ENCODE results near the gene CAB39L. TPM values are rescaled to one million over a fixed set of nuclear protein-coding genes. Genes with fewer than 3 reads are reported as not detected.

The CAB39L gene
- total RNA-seq, 4 donors from 2014 or later = 84.2 to 131 (median 114) TPM

DNA sequence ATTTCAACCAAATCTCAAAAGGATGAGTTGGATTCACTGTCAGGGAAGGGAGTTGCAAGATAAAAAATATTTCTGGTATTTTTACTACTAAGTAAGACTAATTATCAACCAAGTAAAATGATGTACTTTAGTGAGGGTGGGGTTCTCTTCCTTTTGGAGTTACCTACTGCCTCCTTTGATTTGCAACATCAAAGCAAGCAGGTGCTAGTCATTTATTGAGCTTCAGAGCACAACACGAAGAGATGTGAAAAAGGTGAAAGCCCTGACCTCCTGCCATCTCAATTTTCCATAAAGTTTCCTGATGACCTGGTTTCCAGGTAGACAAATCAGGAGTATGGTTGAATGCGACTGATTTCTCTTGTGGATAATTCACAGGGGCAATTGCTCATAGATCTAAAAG is 100.1 kb downstream of the CAB39L start:
- Histone ChIP-seq H3K9me3 (no peaks in the 10 kb centered on the region), H3K4me3 (no peak overlapping the region), H3K36me3 (peaks cover 0 to 64% of the 10 kb centered on the region in 2 donors), H3K27me3 (no peaks in the 10 kb centered on the region), H3K27ac (no peak overlapping the region), H3K4me1 (no peaks in the 10 kb centered on the region)
- 38 to 58% methylated on average over 1 to 2 of the region's 2 CpGs for WGBS, 2 donors (ENCODE audit: low coverage in 1 of 2)
- TF ChIP-seq POLR2AphosphoS5 (IDR thresholded peaks at IDR 0.05) = no peak
- no peak for TF ChIP-seq EP300 (IDR thresholded peaks at IDR 0.05)
- TF ChIP-seq POLR2A (IDR thresholded peaks at IDR 0.05) = no peak
- TF ChIP-seq CTCF (IDR thresholded peaks at IDR 0.05) = no peak
- ATAC-seq = no peak

DNA sequence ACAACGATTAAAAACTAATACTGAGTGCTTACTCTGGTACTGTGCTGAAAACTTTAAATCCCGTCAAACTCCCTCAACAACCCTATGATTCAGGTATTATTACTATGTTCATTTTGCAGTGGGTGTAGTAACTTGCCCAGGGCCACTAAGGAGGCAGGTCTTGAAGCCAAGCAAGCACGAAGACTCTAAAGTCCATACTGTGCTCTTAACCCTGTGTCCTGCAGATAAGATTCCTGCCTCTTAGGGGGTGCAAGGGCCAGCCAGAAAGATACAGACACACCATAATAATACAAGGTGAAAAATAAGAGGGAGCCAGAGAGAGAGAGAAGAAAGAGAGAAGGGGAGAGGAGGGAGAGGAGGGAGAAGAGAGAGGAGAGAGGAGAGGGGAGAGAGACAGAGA is 100.6 kb downstream of the CAB39L start:
- TF ChIP-seq POLR2AphosphoS5 (IDR thresholded peaks at IDR 0.05) (no peak), CTCF (IDR thresholded peaks at IDR 0.05) (no peak), EP300 (IDR thresholded peaks at IDR 0.05) (no peak), POLR2A (IDR thresholded peaks at IDR 0.05) (no peak)
- Histone ChIP-seq H3K27me3 (no peaks in the 10 kb centered on the region), H3K36me3 (peaks cover 0 to 61% of the 10 kb centered on the region in 2 donors), H3K27ac (no peak overlapping the region), H3K4me1 (no peaks in the 10 kb centered on the region), H3K9me3 (no peaks in the 10 kb centered on the region), H3K4me3 (no peak overlapping the region)
- WGBS, 2 donors (ENCODE audit: low coverage in 1 of 2) = 64 to 75% methylated on average over 3 of the region's 3 CpGs
- no peak for ATAC-seq

- no peaks in the 10 kb centered on the region for H3K4me1 ChIP-seq
- no peak overlapping the region for H3K27ac ChIP-seq
- H3K36me3 ChIP-seq = peaks cover 0 to 53% of the 10 kb centered on the region in 2 donors
- H3K9me3 ChIP-seq = no peaks in the 10 kb centered on the region
- 72 to 90% methylated on average over 2 of the region's 2 CpGs for WGBS, 2 donors (ENCODE audit: low coverage in 1 of 2)
- H3K27me3 ChIP-seq = no peaks in the 10 kb centered on the region
- no peak for ATAC-seq
- TF ChIP-seq CTCF (IDR thresholded peaks at IDR 0.05) (no peak), POLR2A (IDR thresholded peaks at IDR 0.05) (no peak), POLR2AphosphoS5 (IDR thresholded peaks at IDR 0.05) (no peak), EP300 (IDR thresholded peaks at IDR 0.05) (no peak)
- no peak overlapping the region for H3K4me3 ChIP-seq
Measured at GRCh38 chr13:49342454-49342853, 101.4 kb downstream of the CAB39L start.

- H3K9me3 ChIP-seq = no peaks in the 10 kb centered on the region
- H3K27ac ChIP-seq = no peak overlapping the region
- H3K36me3 ChIP-seq = peaks cover 0 to 57% of the 10 kb centered on the region in 2 donors
- no peaks in the 10 kb centered on the region for H3K27me3 ChIP-seq
- H3K4me1 ChIP-seq = no peaks in the 10 kb centered on the region
- H3K4me3 ChIP-seq = no peak overlapping the region
- no peak for TF ChIP-seq POLR2AphosphoS5 (IDR thresholded peaks at IDR 0.05)
- no peak for ATAC-seq
Measured at GRCh38 chr13:49341941-49342340, 101.9 kb downstream of the CAB39L start.

DNA sequence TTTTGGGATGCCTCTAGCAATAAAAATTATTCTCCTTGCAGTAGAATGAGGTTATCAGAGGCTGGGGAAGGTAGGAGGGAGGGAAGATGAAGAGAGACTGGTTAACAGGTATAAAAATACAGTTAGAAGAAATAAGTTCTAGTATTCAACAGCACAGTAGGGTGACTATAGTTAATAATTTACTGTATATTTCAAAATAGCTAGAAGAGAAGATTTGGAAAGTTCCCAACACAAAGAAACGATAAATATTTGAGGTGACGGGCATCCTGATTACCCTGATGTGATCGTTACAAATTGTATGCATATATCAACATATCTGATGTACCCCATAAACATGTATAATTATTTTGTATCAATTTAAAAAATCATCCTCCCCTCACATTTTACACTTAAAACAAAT is 102.3 kb downstream of the CAB39L start:
- H3K4me3 ChIP-seq = no peak overlapping the region
- no peaks in the 10 kb centered on the region for H3K27me3 ChIP-seq
- H3K9me3 ChIP-seq = no peaks in the 10 kb centered on the region
- no peak for ATAC-seq
- peaks cover 0 to 61% of the 10 kb centered on the region in 2 donors for H3K36me3 ChIP-seq
- 88 to 92% methylated on average over 3 of the region's 3 CpGs for WGBS, 2 donors (ENCODE audit: low coverage in 1 of 2)
- TF ChIP-seq CTCF (IDR thresholded peaks at IDR 0.05) = no peak
- TF ChIP-seq POLR2AphosphoS5 (IDR thresholded peaks at IDR 0.05) = no peak
- TF ChIP-seq EP300 (IDR thresholded peaks at IDR 0.05) = no peak
- no peak for TF ChIP-seq POLR2A (IDR thresholded peaks at IDR 0.05)
- no peaks in the 10 kb centered on the region for H3K4me1 ChIP-seq
- H3K27ac ChIP-seq = no peak overlapping the region
